ENCODE measurements around the gene XAGE1B.
"Not testable (repeated sequence)": the region's sequence is repeated elsewhere in the genome, so short reads cannot be mapped to it uniquely, and the experiment has no call there.

- TF ChIP-seq EZH2phosphoT487 (IDR thresholded peaks at IDR 0.05; ENCODE audit: borderline replicate concordance, low read length); CTCF (IDR thresholded peaks at IDR 0.05; ENCODE audit: low read depth, low read length, poor library complexity, severe bottlenecking): not testable (repeated sequence)
Observed at GRCh38 chrX:52516110-52516986, 515 bp downstream of the XAGE1B start.

All from DOHH2 (cell line).